B cell (primary cell): ENCODE measurements around the gene NR6A1. TPM values are rescaled to one million over a fixed set of nuclear protein-coding genes. Genes with fewer than 3 reads are reported as not detected.

ENCODE experiments used
- ATAC-seq: fragments of 200-7000 bp; cut with Tn5 transposase; one replicate; pipeline ENCODE4 v1.10.0; 2021; ENCODE audit warnings: low read depth, mild to moderate bottlenecking, moderate number of reproducible peaks, moderate library complexity
- CTCF ChIA-PET: fragments of 350-600 bp; sonication (Branson Sonifier 250); formaldehyde crosslinking; loops from one replicate; lab custom pipeline; 2021; ENCODE audit warnings: antibody characterized with exemption, inconsistent platforms; lab: Charles Lee
- POLR2A ChIA-PET: fragments of 350-600 bp; sonication (Branson Sonifier 250); formaldehyde crosslinking; loops from one replicate; lab custom pipeline; 2021; ENCODE audit warnings: antibody characterized with exemption; lab: Charles Lee
- DNase-seq: peaks from one replicate; pipeline ENCODE4 v3.0.0; 2013
- H2AFZ ChIP-seq: 2 replicates; pipeline ENCODE4 v1.6.1; 2012; ENCODE audit warnings: mild to moderate bottlenecking, low read depth, low read length; ENCODE audit not compliant: insufficient read depth, poor library complexity, severe bottlenecking
- H3K27ac ChIP-seq, 2 donors: 1 replicate in 1 of 2; 2 replicates in 1 of 2; pipeline ENCODE4 v1.5.1; 2012 to 2013; ENCODE audit warnings: low read length in 2 of 2, mild to moderate bottlenecking in 2 of 2, moderate library complexity in 1 of 2
- H3K27me3 ChIP-seq, 4 experiments: fragments of 200-600 bp in 1 of 4; sonication (generic) in 1 of 4; replicated peaks in 1 of 4; 1 replicate in 2 of 4; 2 replicates in 2 of 4; pipeline versions ENCODE4 v1.6.1 to v1.7.0; 2013 to 2016; ENCODE audit warnings: low read length in 3 of 4, mild to moderate bottlenecking in 2 of 4, mixed read lengths in 1 of 4, moderate library complexity in 1 of 4; ENCODE audit not compliant: insufficient read depth in 4 of 4, control insufficient read depth in 3 of 4; ENCODE audit errors: control extremely low read depth in 1 of 4
- H3K36me3 ChIP-seq, 2 experiments: replicated peaks in 1 of 2; 1 replicate in 1 of 2; 2 replicates in 1 of 2; pipeline versions ENCODE4 v1.6.1 to v1.7.1; 2013; ENCODE audit warnings: low read length in 1 of 2; ENCODE audit not compliant: insufficient read depth in 2 of 2, control insufficient read depth in 1 of 2; ENCODE audit errors: control extremely low read depth in 1 of 2, extremely low read depth in 1 of 2
- H3K4me1 ChIP-seq, 2 donors: fragments of 200-600 bp in 1 of 2; sonication (generic) in 1 of 2; 1 replicate in 1 of 2; 2 replicates in 1 of 2; pipeline versions ENCODE4 v1.5.1 to v1.6.1; 2013 to 2017; ENCODE audit warnings: low read length in 2 of 2; ENCODE audit not compliant: control insufficient read depth in 2 of 2, insufficient read depth in 2 of 2
- H3K4me2 ChIP-seq: replicated peaks from 2 replicates; pipeline ENCODE3; 2012; ENCODE audit warnings: mild to moderate bottlenecking, low read depth, low read length; ENCODE audit not compliant: poor library complexity, severe bottlenecking
- H3K4me3 ChIP-seq, 5 experiments: fragments of 200-600 bp in 1 of 5; sonication (generic) in 1 of 5; 1 replicate in 3 of 5; 2 replicates in 2 of 5; pipeline versions ENCODE4 v1.5.1 to v1.7.0; 2011 to 2016; ENCODE audit warnings: low read length in 4 of 5, mild to moderate bottlenecking in 4 of 5, low read depth in 2 of 5, control low read depth in 1 of 5, moderate library complexity in 1 of 5; ENCODE audit not compliant: insufficient read depth in 1 of 5; ENCODE audit errors: control extremely low read depth in 1 of 5, extremely low read depth in 1 of 5
- H3K79me2 ChIP-seq: fragments of 200-600 bp; sonication (generic); one replicate; pipeline ENCODE4 v1.6.0; 2016; ENCODE audit warnings: low read length; ENCODE audit not compliant: control insufficient read depth, insufficient read depth
- H3K9ac ChIP-seq: fragments of 200-600 bp; sonication (generic); 2 replicates; pipeline ENCODE4 v1.6.1; 2017; ENCODE audit warnings: mild to moderate bottlenecking, low read length, moderate library complexity
- H3K9me3 ChIP-seq, 3 donors: one replicate each; pipeline versions ENCODE4 v1.6.1 to v1.7.1; 2013; ENCODE audit warnings: low read length in 2 of 3; ENCODE audit not compliant: control insufficient read depth in 2 of 3, insufficient read depth in 1 of 3; ENCODE audit errors: control extremely low read depth in 1 of 3
- H4K20me1 ChIP-seq: 2 replicates; pipeline ENCODE4 v1.6.0; 2012; ENCODE audit warnings: mild to moderate bottlenecking, low read length; ENCODE audit not compliant: insufficient read depth, control insufficient read depth, poor library complexity, severe bottlenecking
- H3K27ac Mint-ChIP-seq: one replicate; pipeline ENCODE4 v1.8.0; 2021; ENCODE audit warnings: mixed read lengths
- H3K27me3 Mint-ChIP-seq: one replicate; pipeline ENCODE4 v1.8.0; 2021; ENCODE audit warnings: mixed read lengths
- H3K4me1 Mint-ChIP-seq: one replicate; pipeline ENCODE4 v1.8.0; 2021; ENCODE audit warnings: mixed read lengths
- H3K4me3 Mint-ChIP-seq: one replicate; pipeline ENCODE4 v1.8.0; 2021; ENCODE audit warnings: mixed read lengths
- H3K9me3 Mint-ChIP-seq: one replicate; pipeline ENCODE4 v1.8.0; 2022; ENCODE audit warnings: mixed read lengths; ENCODE audit not compliant: insufficient read depth
- CTCF ChIP-seq: fragments of 200-600 bp; IDR thresholded peaks from one replicate; pipeline ENCODE4 v1.8.0; 2022; ENCODE audit warnings: antibody characterized with exemption, mild to moderate bottlenecking
- EZH2 ChIP-seq: IDR thresholded peaks from 2 replicates; pipeline ENCODE4 v1.6.1; 2012; ENCODE audit warnings: borderline replicate concordance, low read depth, mild to moderate bottlenecking, moderate library complexity, low read length; ENCODE audit not compliant: insufficient read depth, poor library complexity, severe bottlenecking
- WGBS: methylation state at CpG from one replicate; pipeline ENCODE4 v1.1.5; 2013; ENCODE audit warnings: missing lambda C conversion rate; ENCODE audit not compliant: insufficient coverage; 5-methylcytosine and 5-hydroxymethylcytosine counted together
- intact Hi-C: fragments of 100-400 bp; cut with micrococcal nuclease; formaldehyde crosslinking; loops from one replicate; pipeline ENCODE4 v1.10.0; 2022
- polyA plus RNA-seq: library from polyadenylated mRNA; depleted of rRNA; stranded (reverse); fragments of >200 nt; gene quantifications from 2 replicates; pipeline ENCODE4 v1.2.3, GENCODE V29; 2012
- total RNA-seq, 2 donors: library from RNA; stranded (reverse); fragments of 120-200 nt in 1 of 2; gene quantifications; 1 replicate in 1 of 2; 2 replicates in 1 of 2; pipeline versions ENCODE4 v1.2.3 to v1.2.4, GENCODE V29; 2013 to 2022

Gene NR6A1
- total and polyA plus RNA-seq, 2 donors (not counting 1 experiment from before 2014, with no cell fraction given): 0.09 to 0.67 TPM

GRCh38 chr9:124724415-124725067, 46.6 kb downstream of the NR6A1 start:
- H4K20me1 ChIP-seq: no peaks in the 10 kb centered on the region
- no peaks in the 10 kb centered on the region for H3K27me3 ChIP-seq
- no peak overlapping the region for H3K4me3 ChIP-seq
- no peak overlapping the region for H3K27ac ChIP-seq
- Mint-ChIP-seq H3K9me3 (no peaks in the 10 kb centered on the region), H3K4me3 (no peak overlapping the region), H3K4me1 (no peaks in the 10 kb centered on the region), H3K27ac (no peak overlapping the region), H3K27me3 (no peaks in the 10 kb centered on the region)
- TF ChIP-seq CTCF: no peak
- no peak for TF ChIP-seq EZH2
- H3K4me1 ChIP-seq: no peaks in the 10 kb centered on the region
- no peaks in the 10 kb centered on the region for H3K9me3 ChIP-seq
- ChIA-PET CTCF (interaction anchor here (0.9 kb wide), 1 partner anchor 12 kb away, joined by 3 read pairs; no protein-coding TSS in a partner anchor), POLR2A (no interaction called here)
- no peak overlapping the region for H3K4me2 ChIP-seq
- WGBS: 80% methylated on average over 1 of the region's 3 CpGs
- H2AFZ ChIP-seq: no peak overlapping the region
- no peaks in the 10 kb centered on the region for H3K36me3 ChIP-seq
- intact Hi-C loops: no loop called here
- no peak for DNase-seq
- H3K79me2 ChIP-seq: no peaks in the 10 kb centered on the region
- H3K9ac ChIP-seq: no peak overlapping the region
- no peak for ATAC-seq

GRCh38 chr9:124723352-124723751, 47.8 kb downstream of the NR6A1 start:
- H2AFZ ChIP-seq: no peak overlapping the region
- TF ChIP-seq CTCF (no peak), EZH2 (no peak)
- Mint-ChIP-seq H3K4me3 (no peak overlapping the region), H3K27ac (no peak overlapping the region), H3K27me3 (no peaks in the 10 kb centered on the region), H3K9me3 (no peaks in the 10 kb centered on the region), H3K4me1 (no peaks in the 10 kb centered on the region)
- H3K4me2 ChIP-seq: no peak overlapping the region
- no peaks in the 10 kb centered on the region for H3K36me3 ChIP-seq
- no peak overlapping the region for H3K4me3 ChIP-seq
- CTCF ChIA-PET: interaction anchor here (0.8 kb wide), 1 partner anchor 106 kb away, joined by 3 read pairs; no protein-coding TSS in a partner anchor
- no peaks in the 10 kb centered on the region for H3K27me3 ChIP-seq
- intact Hi-C loops: no loop called here
- ATAC-seq: no peak
- no peak overlapping the region for H3K9ac ChIP-seq
- WGBS: 100% methylated on average over 1 of the region's 2 CpGs
- no peak for DNase-seq
- no peak overlapping the region for H3K27ac ChIP-seq
- H4K20me1 ChIP-seq: no peaks in the 10 kb centered on the region
- H3K79me2 ChIP-seq: no peaks in the 10 kb centered on the region
- POLR2A ChIA-PET: no interaction called here
- H3K9me3 ChIP-seq: no peaks in the 10 kb centered on the region
- H3K4me1 ChIP-seq: no peaks in the 10 kb centered on the region
